K562 (cell line): ENCODE results near the gene SLC8A1. TPM values are rescaled to one million over a fixed set of nuclear protein-coding genes. Genes with fewer than 3 reads are reported as not detected.

Experiments used
- ATAC-seq: fragments of 200-7000 bp; cut with Tn5 transposase; 3 replicates; pipeline ENCODE4 v1.9.1; 2020; ENCODE audit warnings: moderate library complexity
- BruUV-seq: library from RNA; stranded (reverse); fragments of 400-500 nt; replicated peaks from 2 replicates; lab custom pipeline; 2021; lab: Mats Ljungman, UMichigan
- CTCF ChIA-PET: fragments of 300-600 bp; formaldehyde crosslinking; extraction: SDS; loops from one replicate; lab custom pipeline; 2021; ENCODE audit warnings: low intra/inter-chr PET ratio; lab: Yijun Ruan, JAX
- POLR2A ChIA-PET: fragments of 300-600, 350-650 bp; sonication (Branson Sonifier 250); formaldehyde crosslinking; extraction: SDS; loops from one replicate; lab custom pipeline; 2021; ENCODE audit warnings: antibody characterized with exemption, inconsistent platforms; lab: Yijun Ruan, JAX
- DNase-seq, 4 experiments: peaks; one replicate each; pipeline versions ENCODE4 v3.0.0 to v3.0.0-alpha.2; 2011 to 2018; ENCODE audit warnings: low spot score in 3 of 4, mixed read lengths in 3 of 4; ENCODE audit errors: extremely low read depth in 1 of 4
- FAIRE-seq: peaks from 2 replicates; lab custom pipeline; 2011; peaks lifted over from hg19 to GRCh38; lab: Jason Lieb, UNC
- H2AFZ ChIP-seq: 2 replicates; pipeline ENCODE4 v1.6.0; 2011; ENCODE audit warnings: low read depth, low read length, control low read depth, inconsistent platforms
- H3K27ac ChIP-seq: fragments of 200-600 bp; 3 replicates; pipeline ENCODE4 v1.8.0; 2011; ENCODE audit warnings: low read depth, mild to moderate bottlenecking, control low read depth, inconsistent platforms, low read length, moderate library complexity, mixed read lengths; ENCODE audit errors: extremely low read depth
- H3K27me3 ChIP-seq, 2 experiments: fragments of 300-600 bp in 1 of 2; 2 replicates in 1 of 2; 3 replicates in 1 of 2; pipeline versions ENCODE4 v1.6.0 to v1.8.0; 2011; ENCODE audit warnings: inconsistent platforms in 2 of 2, low read length in 2 of 2, mild to moderate bottlenecking in 1 of 2, mixed read lengths in 1 of 2, moderate library complexity in 1 of 2; ENCODE audit not compliant: control insufficient read depth in 2 of 2, insufficient read depth in 2 of 2
- H3K36me3 ChIP-seq: fragments of 300-600 bp; 3 replicates; pipeline ENCODE4 v1.8.0; 2011; ENCODE audit warnings: mild to moderate bottlenecking, low read length, inconsistent platforms; ENCODE audit not compliant: control insufficient read depth, insufficient read depth
- H3K4me1 ChIP-seq, 2 experiments: fragments of 200-600 bp in 1 of 2; replicated peaks in 1 of 2; 2 replicates in 1 of 2; 3 replicates in 1 of 2; pipeline versions ENCODE4 v1.5.1 to v1.8.0; 2011; ENCODE audit warnings: inconsistent platforms in 2 of 2, low read length in 2 of 2, mild to moderate bottlenecking in 1 of 2, mixed read lengths in 1 of 2, moderate library complexity in 1 of 2; ENCODE audit not compliant: control insufficient read depth in 2 of 2, insufficient read depth in 2 of 2
- H3K4me2 ChIP-seq: 2 replicates; pipeline ENCODE4 v1.6.1; 2011; ENCODE audit warnings: low read length, control low read depth, inconsistent platforms, mixed read lengths; ENCODE audit not compliant: insufficient read depth
- H3K4me3 ChIP-seq: fragments of 200-600 bp; sonication (generic), shearing (Covaris generic); 2 replicates; pipeline ENCODE4 v1.5.1; 2016; ENCODE audit warnings: control low read depth, inconsistent platforms
- H3K79me2 ChIP-seq: fragments of 200-600 bp; 3 replicates; pipeline ENCODE4 v1.8.0; 2011; ENCODE audit warnings: low read length, inconsistent platforms; ENCODE audit not compliant: control insufficient read depth, insufficient read depth
- H3K9ac ChIP-seq, 2 experiments: 2 replicates each; pipeline versions ENCODE4 v1.6.0 to v1.6.1; 2011; ENCODE audit warnings: low read depth in 2 of 2, low read length in 2 of 2, control low read depth in 1 of 2, inconsistent platforms in 1 of 2, mild to moderate bottlenecking in 1 of 2, mixed read lengths in 1 of 2; ENCODE audit not compliant: insufficient read depth in 1 of 2
- H3K9me1 ChIP-seq: one replicate; pipeline ENCODE4 v1.6.0; 2011; ENCODE audit warnings: inconsistent platforms, mild to moderate bottlenecking, low read length, moderate library complexity; ENCODE audit not compliant: control insufficient read depth, insufficient read depth
- H3K9me3 ChIP-seq: replicated peaks from 2 replicates; pipeline ENCODE4 v1.5.1; 2011; ENCODE audit warnings: low read depth, low read length, inconsistent platforms; ENCODE audit not compliant: control insufficient read depth, insufficient read depth
- H4K20me1 ChIP-seq: replicated peaks from 2 replicates; pipeline ENCODE4 v1.6.1; 2011; ENCODE audit warnings: low read length, inconsistent platforms, mixed read lengths; ENCODE audit not compliant: control insufficient read depth, insufficient read depth
- BMI1 ChIP-seq: fragments of 150-350 bp; IDR thresholded peaks from 2 replicates; pipeline ENCODE4 v1.6.1; 2014; ENCODE audit warnings: low read length
- HDAC3 ChIP-seq: fragments of 450-650 bp; IDR thresholded peaks from 2 replicates; pipeline ENCODE4 v1.6.1; 2018; ENCODE audit warnings: borderline replicate concordance, mild to moderate bottlenecking, moderate library complexity; ENCODE audit not compliant: partially characterized antibody
- NFATC3 ChIP-seq: fragments of 450-650 bp; IDR thresholded peaks from 2 replicates; pipeline ENCODE4 v1.6.1; 2017; ENCODE audit warnings: mild to moderate bottlenecking
- POLR2G ChIP-seq: fragments of 200-400 bp; formaldehyde crosslinking; IDR thresholded peaks from 2 replicates; pipeline ENCODE4 v1.6.1; 2017; ENCODE audit warnings: low read depth, mild to moderate bottlenecking, antibody characterized with exemption, low read length, moderate library complexity
- RNF2 ChIP-seq: sonication (generic); IDR thresholded peaks from 2 replicates; pipeline ENCODE4 v1.6.1; 2016
- SMAD4 ChIP-seq: fragments of 250-450 bp; sonication (Bioruptor Pico); conservative IDR thresholded peaks from 2 replicates; pipeline ENCODE4 v1.8.0; 2021; ENCODE audit warnings: inconsistent platforms, mild to moderate bottlenecking, moderate library complexity
- SRSF1 ChIP-seq: fragments of 200-400 bp; formaldehyde crosslinking; IDR thresholded peaks from 2 replicates; pipeline ENCODE4 v1.6.1; 2017; ENCODE audit warnings: mild to moderate bottlenecking, low read depth, low read length, moderate library complexity
- ZNF224 ChIP-seq: sonication (generic); formaldehyde crosslinking; IDR thresholded peaks from 2 replicates; pipeline ENCODE4 v1.8.0; 2022; ENCODE audit warnings: mild to moderate bottlenecking, missing genetic modification reagents
- ZNF354B ChIP-seq: fragments of 250-450 bp; sonication (Bioruptor Pico); IDR thresholded peaks from 2 replicates; pipeline ENCODE4 v1.4.0; 2020
- ZNF766 ChIP-seq: fragments of 200-800 bp; sonication (Bioruptor generic); conservative IDR thresholded peaks from 2 replicates; pipeline ENCODE4 v1.6.1; 2016; ENCODE audit warnings: missing genetic modification characterization, missing compliant biosample characterization
- WGBS: fragments of 100-300 bp; shearing (Covaris generic); methylation state at CpG from one replicate; pipeline ENCODE4 v1.1.6; 2016; ENCODE audit warnings: low coverage, mixed read lengths; ENCODE audit not compliant: insufficient coverage; ENCODE audit errors: missing lambda C conversion rate; 5-methylcytosine and 5-hydroxymethylcytosine counted together
- in situ Hi-C: fragments of 300-500 bp; cut with MboI; formaldehyde crosslinking; loops from 4 replicates; pipeline ENCODE4 v1.15.0; 2018; ENCODE audit warnings: inconsistent platforms, mixed read lengths
- intact Hi-C: fragments of 100-400 bp; cut with micrococcal nuclease; formaldehyde crosslinking; loops from 2 replicates; pipeline ENCODE4 v1.14.2; 2022
- polyA plus RNA-seq, 8 experiments: library from polyadenylated mRNA; depleted of rRNA in 4 of 8; stranded (reverse) in 5 of 8; unstranded in 3 of 8; fragments of >200 nt; fragmentation: Nextera tagmentation in 2 of 8; fragmentation: Illumina TruSeq in 1 of 8; extraction: Ambion mirVana in 2 of 8; extraction: Trizol in 1 of 8; gene quantifications; 2 replicates each; pipeline versions ENCODE4 v1.2.1 to v1.2.3, GENCODE V29; 2011 to 2014; ENCODE audit warnings: inconsistent platforms in 1 of 8, missing spikeins in 1 of 8
- total RNA-seq, 7 experiments: library from RNA; depleted of rRNA in 6 of 7; stranded (reverse); fragments of >200 nt in 6 of 7; fragmentation: Illumina TruSeq in 2 of 7; extraction: Trizol in 2 of 7; gene quantifications; 2 replicates each; pipeline versions ENCODE4 v1.2.1 to v1.2.3, GENCODE V29; 2011 to 2021; ENCODE audit warnings: low replicate concordance in 1 of 7
- TF ChIP-seq, protein P1 (sequence below): fragments of 450-650 bp; IDR thresholded peaks from 2 replicates; pipeline ENCODE4 v1.7.1; 2018; ENCODE audit warnings: mild to moderate bottlenecking, low read depth; ENCODE audit not compliant: partially characterized antibody
- TF ChIP-seq, protein P2 (sequence below): fragments of 250-450 bp; sonication (Bioruptor Pico); IDR thresholded peaks from 2 replicates; pipeline ENCODE4 v1.4.0; 2020; ENCODE audit warnings: borderline replicate concordance
- TF ChIP-seq, protein P3 (sequence below): sonication (generic); formaldehyde crosslinking; IDR thresholded peaks from 2 replicates; pipeline ENCODE4 v1.8.0; 2023; ENCODE audit warnings: missing genetic modification reagents, mild to moderate bottlenecking, borderline replicate concordance

The SLC8A1 gene
- total and polyA plus RNA-seq, 9 of the 15 experiments (the other 6 are each of a cell fraction or from before 2014, with no cell fraction given), result not detected

DNA sequence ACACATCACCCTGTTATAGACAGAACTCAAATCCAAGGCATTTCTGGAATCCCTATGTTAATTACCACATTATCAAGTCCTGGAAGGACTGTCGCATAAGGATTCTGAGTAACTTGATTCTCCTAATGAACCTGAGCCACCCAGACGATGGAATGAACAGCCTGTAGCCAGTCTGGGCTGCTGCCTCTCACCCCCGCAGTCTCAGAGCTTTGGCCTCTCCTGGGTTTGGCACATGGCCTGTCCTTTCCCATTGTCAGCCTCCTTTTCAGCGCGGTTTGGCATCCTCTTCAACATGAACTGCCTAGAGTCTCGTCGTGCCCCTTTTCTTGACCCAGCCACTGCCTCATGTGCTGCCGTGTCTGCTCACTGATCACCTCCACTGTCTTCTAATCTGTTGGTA, 147.6 kb downstream of the SLC8A1 start:
- ChIA-PET CTCF (no interaction called here), POLR2A (interaction anchor here (0.8 kb wide), 1 partner anchor 152 kb away, joined by 3 read pairs; no protein-coding TSS in a partner anchor)
- H3K9me3 ChIP-seq, result no peaks in the 10 kb centered on the region; the same call in 1 of the 2 replicates
- H3K4me2 ChIP-seq, result no peak overlapping the region
- intact Hi-C loops, result no loop called here
- no peak for DNase-seq
- no peaks in the 10 kb centered on the region for H3K36me3 ChIP-seq
- in situ Hi-C loops, result no loop called here
- H3K27me3 ChIP-seq, result no peaks in the 10 kb centered on the region
- no peak overlapping the region for H3K4me3 ChIP-seq
- H3K79me2 ChIP-seq, result no peaks in the 10 kb centered on the region
- BruUV-seq, result no TSS peak
- WGBS, result 2% methylated on average over 8 of the region's 8 CpGs
- no peak for FAIRE-seq
- no peak overlapping the region for H2AFZ ChIP-seq
- H4K20me1 ChIP-seq, result no peaks in the 10 kb centered on the region
- no peak overlapping the region for H3K27ac ChIP-seq
- H3K9ac ChIP-seq, result no peak overlapping the region
- TF ChIP-seq RNF2 (no peak), ZNF766 (CRISPR knock-in tag) (no peak), HDAC3 (no peak), SRSF1 (no peak), BMI1 (no peak), POLR2G (no peak), NFATC3 (no peak), ZNF354B (CRISPR knock-in tag) (no peak), SMAD4 (no peak), ZNF224 (no peak)
- TF ChIP-seq, protein P1, sequence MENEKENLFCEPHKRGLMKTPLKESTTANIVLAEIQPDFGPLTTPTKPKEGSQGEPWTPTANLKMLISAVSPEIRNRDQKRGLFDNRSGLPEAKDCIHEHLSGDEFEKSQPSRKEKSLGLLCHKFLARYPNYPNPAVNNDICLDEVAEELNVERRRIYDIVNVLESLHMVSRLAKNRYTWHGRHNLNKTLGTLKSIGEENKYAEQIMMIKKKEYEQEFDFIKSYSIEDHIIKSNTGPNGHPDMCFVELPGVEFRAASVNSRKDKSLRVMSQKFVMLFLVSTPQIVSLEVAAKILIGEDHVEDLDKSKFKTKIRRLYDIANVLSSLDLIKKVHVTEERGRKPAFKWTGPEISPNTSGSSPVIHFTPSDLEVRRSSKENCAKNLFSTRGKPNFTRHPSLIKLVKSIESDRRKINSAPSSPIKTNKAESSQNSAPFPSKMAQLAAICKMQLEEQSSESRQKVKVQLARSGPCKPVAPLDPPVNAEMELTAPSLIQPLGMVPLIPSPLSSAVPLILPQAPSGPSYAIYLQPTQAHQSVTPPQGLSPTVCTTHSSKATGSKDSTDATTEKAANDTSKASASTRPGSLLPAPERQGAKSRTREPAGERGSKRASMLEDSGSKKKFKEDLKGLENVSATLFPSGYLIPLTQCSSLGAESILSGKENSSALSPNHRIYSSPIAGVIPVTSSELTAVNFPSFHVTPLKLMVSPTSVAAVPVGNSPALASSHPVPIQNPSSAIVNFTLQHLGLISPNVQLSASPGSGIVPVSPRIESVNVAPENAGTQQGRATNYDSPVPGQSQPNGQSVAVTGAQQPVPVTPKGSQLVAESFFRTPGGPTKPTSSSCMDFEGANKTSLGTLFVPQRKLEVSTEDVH, result no peak
- TF ChIP-seq, protein P2, sequence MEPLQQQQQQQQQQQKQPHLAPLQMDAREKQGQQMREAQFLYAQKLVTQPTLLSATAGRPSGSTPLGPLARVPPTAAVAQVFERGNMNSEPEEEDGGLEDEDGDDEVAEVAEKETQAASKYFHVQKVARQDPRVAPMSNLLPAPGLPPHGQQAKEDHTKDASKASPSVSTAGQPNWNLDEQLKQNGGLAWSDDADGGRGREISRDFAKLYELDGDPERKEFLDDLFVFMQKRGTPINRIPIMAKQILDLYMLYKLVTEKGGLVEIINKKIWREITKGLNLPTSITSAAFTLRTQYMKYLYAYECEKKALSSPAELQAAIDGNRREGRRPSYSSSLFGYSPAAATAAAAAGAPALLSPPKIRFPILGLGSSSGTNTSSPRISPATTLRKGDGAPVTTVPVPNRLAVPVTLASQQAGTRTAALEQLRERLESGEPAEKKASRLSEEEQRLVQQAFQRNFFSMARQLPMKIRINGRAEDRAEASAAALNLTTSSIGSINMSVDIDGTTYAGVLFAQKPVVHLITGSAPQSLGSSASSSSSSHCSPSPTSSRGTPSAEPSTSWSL (CRISPR knock-in tag), result no peak
- TF ChIP-seq, protein P3, sequence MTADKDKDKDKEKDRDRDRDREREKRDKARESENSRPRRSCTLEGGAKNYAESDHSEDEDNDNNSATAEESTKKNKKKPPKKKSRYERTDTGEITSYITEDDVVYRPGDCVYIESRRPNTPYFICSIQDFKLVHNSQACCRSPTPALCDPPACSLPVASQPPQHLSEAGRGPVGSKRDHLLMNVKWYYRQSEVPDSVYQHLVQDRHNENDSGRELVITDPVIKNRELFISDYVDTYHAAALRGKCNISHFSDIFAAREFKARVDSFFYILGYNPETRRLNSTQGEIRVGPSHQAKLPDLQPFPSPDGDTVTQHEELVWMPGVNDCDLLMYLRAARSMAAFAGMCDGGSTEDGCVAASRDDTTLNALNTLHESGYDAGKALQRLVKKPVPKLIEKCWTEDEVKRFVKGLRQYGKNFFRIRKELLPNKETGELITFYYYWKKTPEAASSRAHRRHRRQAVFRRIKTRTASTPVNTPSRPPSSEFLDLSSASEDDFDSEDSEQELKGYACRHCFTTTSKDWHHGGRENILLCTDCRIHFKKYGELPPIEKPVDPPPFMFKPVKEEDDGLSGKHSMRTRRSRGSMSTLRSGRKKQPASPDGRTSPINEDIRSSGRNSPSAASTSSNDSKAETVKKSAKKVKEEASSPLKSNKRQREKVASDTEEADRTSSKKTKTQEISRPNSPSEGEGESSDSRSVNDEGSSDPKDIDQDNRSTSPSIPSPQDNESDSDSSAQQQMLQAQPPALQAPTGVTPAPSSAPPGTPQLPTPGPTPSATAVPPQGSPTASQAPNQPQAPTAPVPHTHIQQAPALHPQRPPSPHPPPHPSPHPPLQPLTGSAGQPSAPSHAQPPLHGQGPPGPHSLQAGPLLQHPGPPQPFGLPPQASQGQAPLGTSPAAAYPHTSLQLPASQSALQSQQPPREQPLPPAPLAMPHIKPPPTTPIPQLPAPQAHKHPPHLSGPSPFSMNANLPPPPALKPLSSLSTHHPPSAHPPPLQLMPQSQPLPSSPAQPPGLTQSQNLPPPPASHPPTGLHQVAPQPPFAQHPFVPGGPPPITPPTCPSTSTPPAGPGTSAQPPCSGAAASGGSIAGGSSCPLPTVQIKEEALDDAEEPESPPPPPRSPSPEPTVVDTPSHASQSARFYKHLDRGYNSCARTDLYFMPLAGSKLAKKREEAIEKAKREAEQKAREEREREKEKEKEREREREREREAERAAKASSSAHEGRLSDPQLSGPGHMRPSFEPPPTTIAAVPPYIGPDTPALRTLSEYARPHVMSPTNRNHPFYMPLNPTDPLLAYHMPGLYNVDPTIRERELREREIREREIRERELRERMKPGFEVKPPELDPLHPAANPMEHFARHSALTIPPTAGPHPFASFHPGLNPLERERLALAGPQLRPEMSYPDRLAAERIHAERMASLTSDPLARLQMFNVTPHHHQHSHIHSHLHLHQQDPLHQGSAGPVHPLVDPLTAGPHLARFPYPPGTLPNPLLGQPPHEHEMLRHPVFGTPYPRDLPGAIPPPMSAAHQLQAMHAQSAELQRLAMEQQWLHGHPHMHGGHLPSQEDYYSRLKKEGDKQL (CRISPR knock-in tag), result no peak
- TF ChIP-seq, all 486 proteins: peak for 0
- Histone ChIP-seq H3K4me1 (no peaks in the 10 kb centered on the region), H3K9me1 (no peaks in the 10 kb centered on the region)
- no peak for ATAC-seq
